K562 (cell line): ENCODE measurements around the gene RABL6. TPM values are rescaled to one million over a fixed set of nuclear protein-coding genes. Genes with fewer than 3 reads are reported as not detected.

Source experiments
- DNMT1 ChIP-seq: fragments of 450-650 bp; IDR thresholded peaks from 2 replicates; pipeline ENCODE4 v1.6.1; 2016; ENCODE audit warnings: antibody characterized with exemption, mild to moderate bottlenecking
- ELF2 ChIP-seq: fragments of 250-450 bp; sonication (Bioruptor Pico); IDR thresholded peaks from 2 replicates; pipeline ENCODE4 v1.5.0; 2021; ENCODE audit warnings: mild to moderate bottlenecking
- FOXJ2 ChIP-seq: fragments of 200-800 bp; sonication (Bioruptor generic); IDR thresholded peaks from 2 replicates; pipeline ENCODE4 v1.6.1; 2016; ENCODE audit warnings: missing genetic modification characterization, missing compliant biosample characterization
- HIVEP1 ChIP-seq: fragments of 250-450 bp; sonication (Bioruptor Pico); IDR thresholded peaks from 2 replicates; pipeline ENCODE4 v1.4.0; 2020; ENCODE audit warnings: mild to moderate bottlenecking
- MCM7 ChIP-seq, 2 experiments: fragments of 450-650 bp; IDR thresholded peaks; 2 replicates each; pipeline ENCODE4 v1.6.1; 2016 to 2018
- NCOA2 ChIP-seq, 2 experiments: fragments of 450-650 bp; IDR thresholded peaks; 2 replicates each; pipeline ENCODE4 v1.6.1; 2018; ENCODE audit warnings: mild to moderate bottlenecking in 2 of 2, moderate library complexity in 1 of 2; ENCODE audit not compliant: partially characterized antibody in 2 of 2
- NR2C2 ChIP-seq, 2 experiments: fragments of 200-800 bp in 1 of 2; sonication (Bioruptor generic) in 1 of 2; sonication (generic) in 1 of 2; formaldehyde crosslinking in 1 of 2; IDR thresholded peaks; 2 replicates each; pipeline versions ENCODE4 v1.6.1 to v1.8.0; 2016 to 2022; ENCODE audit warnings: mild to moderate bottlenecking in 1 of 2, missing compliant biosample characterization in 1 of 2, missing genetic modification characterization in 1 of 2, missing genetic modification reagents in 1 of 2
- POLR2A ChIP-seq: fragments of 450-650 bp; conservative IDR thresholded peaks from 2 replicates; pipeline ENCODE4 v1.6.1; 2016
- PYGO2 ChIP-seq: fragments of 450-650 bp; IDR thresholded peaks from 2 replicates; pipeline ENCODE4 v1.6.1; 2016; ENCODE audit warnings: mild to moderate bottlenecking, missing genetic modification characterization, moderate library complexity, missing compliant biosample characterization
- SETDB1 ChIP-seq: IDR thresholded peaks from one replicate; pipeline ENCODE4 v1.6.1; 2012; ENCODE audit warnings: low read length, control low read depth, inconsistent platforms
- SMAD2 ChIP-seq: fragments of 150-350 bp; IDR thresholded peaks from 2 replicates; pipeline ENCODE4 v1.6.1; 2014; ENCODE audit warnings: low read depth, mild to moderate bottlenecking, low read length
- SRSF1 ChIP-seq: fragments of 200-400 bp; formaldehyde crosslinking; IDR thresholded peaks from 2 replicates; pipeline ENCODE4 v1.6.1; 2017; ENCODE audit warnings: mild to moderate bottlenecking, low read depth, low read length, moderate library complexity
- ZBTB43 ChIP-seq: sonication (generic); formaldehyde crosslinking; IDR thresholded peaks from 2 replicates; pipeline ENCODE4 v1.8.0; 2023; ENCODE audit warnings: mild to moderate bottlenecking, missing genetic modification reagents
- ZKSCAN8 ChIP-seq: fragments of 200-800 bp; sonication (Bioruptor generic); IDR thresholded peaks from 2 replicates; pipeline ENCODE4 v1.6.1; 2016; ENCODE audit warnings: missing genetic modification characterization, missing compliant biosample characterization
- ZNF175 ChIP-seq: fragments of 200-800 bp; sonication (Bioruptor generic); IDR thresholded peaks from 2 replicates; pipeline ENCODE4 v1.6.1; 2016; ENCODE audit warnings: low read depth, mild to moderate bottlenecking, missing genetic modification characterization, missing compliant biosample characterization
- ZNF347 ChIP-seq: fragments of 450-650 bp; formaldehyde crosslinking; IDR thresholded peaks from 2 replicates; pipeline ENCODE4 v1.4.0; 2020; ENCODE audit warnings: low read depth, mild to moderate bottlenecking, moderate library complexity
- polyA plus RNA-seq, 8 experiments: library from polyadenylated mRNA; depleted of rRNA in 4 of 8; stranded (reverse) in 5 of 8; unstranded in 3 of 8; fragments of >200 nt; fragmentation: Nextera tagmentation in 2 of 8; fragmentation: Illumina TruSeq in 1 of 8; extraction: Ambion mirVana in 2 of 8; extraction: Trizol in 1 of 8; gene quantifications; 2 replicates each; pipeline versions ENCODE4 v1.2.1 to v1.2.3, GENCODE V29; 2011 to 2014; ENCODE audit warnings: inconsistent platforms in 1 of 8, missing spikeins in 1 of 8
- total RNA-seq, 7 experiments: library from RNA; depleted of rRNA in 6 of 7; stranded (reverse); fragments of >200 nt in 6 of 7; fragmentation: Illumina TruSeq in 2 of 7; extraction: Trizol in 2 of 7; gene quantifications; 2 replicates each; pipeline versions ENCODE4 v1.2.1 to v1.2.3, GENCODE V29; 2011 to 2021; ENCODE audit warnings: low replicate concordance in 1 of 7
- TF ChIP-seq, protein P1 (sequence below): fragments of 450-650 bp; IDR thresholded peaks from one replicate; pipeline ENCODE4 v1.6.1; 2018; ENCODE audit warnings: mild to moderate bottlenecking, moderate library complexity; ENCODE audit not compliant: partially characterized antibody
- TF ChIP-seq, protein P2 (sequence below): IDR thresholded peaks from 2 replicates; pipeline ENCODE4 v1.6.1; 2014; ENCODE audit warnings: antibody characterized with exemption

The RABL6 gene
- total and polyA plus RNA-seq, 9 of the 15 experiments (the other 6 are each of a cell fraction or from before 2014, with no cell fraction given): 5.6 to 181 (median 84.5) TPM

DNA sequence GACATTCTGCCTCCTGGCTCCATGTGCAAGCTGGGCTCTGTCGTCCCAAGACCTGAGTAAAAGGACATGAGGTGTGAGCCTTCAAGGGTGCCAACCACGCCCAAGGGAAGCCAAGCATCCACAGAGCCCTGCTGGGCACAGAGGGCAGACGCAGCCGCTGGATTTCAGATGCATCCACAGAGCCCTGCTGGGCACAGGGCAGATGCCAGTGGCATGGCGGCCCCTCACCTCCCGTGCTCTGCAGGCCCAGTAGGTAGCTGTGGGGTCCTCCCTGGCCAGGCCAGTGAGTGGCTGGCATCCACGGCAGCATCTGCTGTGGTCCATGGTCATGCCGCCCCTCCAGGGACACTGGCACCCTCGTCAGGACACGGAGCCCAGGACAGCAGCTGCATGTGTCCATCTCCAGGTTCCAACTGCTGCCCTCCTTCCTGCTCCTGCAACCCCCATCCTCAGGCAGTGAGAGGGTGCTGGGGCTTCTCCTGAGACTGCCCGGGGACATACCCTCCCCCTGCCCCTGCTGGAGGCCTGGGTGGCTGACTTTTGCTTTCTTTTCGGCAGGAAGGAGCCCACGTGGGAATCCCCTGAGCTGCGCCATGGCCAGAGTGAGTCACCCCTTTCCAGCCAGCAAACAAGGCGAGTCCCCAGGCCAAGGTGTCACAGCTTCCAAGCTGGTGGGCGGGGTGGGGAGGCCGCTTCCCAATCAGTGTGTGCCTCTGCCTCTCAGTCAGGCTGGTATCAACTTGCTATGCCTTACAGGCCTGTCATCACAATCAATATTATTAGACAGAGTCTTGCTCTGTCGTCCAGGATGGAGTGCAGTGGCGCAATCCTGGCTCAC, 74.6 kb downstream of the RABL6 start (continued):
- TF ChIP-seq SRSF1 (no peak), ELF2 (CRISPR knock-in tag) (no peak), MCM7 (IDR thresholded peaks at IDR 0.05) (no peak), FOXJ2 (tag) (no peak), SMAD2 (no peak), HIVEP1 (no peak; the same call in 1 of the 2 replicates), ZNF175 (no peak), ZNF347 (CRISPR knock-in tag) (no peak), PYGO2 (tag) (no peak), ZKSCAN8 (no peak), NR2C2 (CRISPR knock-in tag; IDR thresholded peaks at IDR 0.05) (no peak), NR2C2 (tag; IDR thresholded peaks at IDR 0.05) (no peak), SETDB1 (no peak), ZBTB43 (CRISPR knock-in tag) (no peak), DNMT1 (no peak), NCOA2 (IDR thresholded peaks at IDR 0.05; ENCODE audit: partially characterized antibody in 2 of 2) (no peak), POLR2A (no peak; the same call in 1 of the 2 replicates)
- TF ChIP-seq, protein P1, sequence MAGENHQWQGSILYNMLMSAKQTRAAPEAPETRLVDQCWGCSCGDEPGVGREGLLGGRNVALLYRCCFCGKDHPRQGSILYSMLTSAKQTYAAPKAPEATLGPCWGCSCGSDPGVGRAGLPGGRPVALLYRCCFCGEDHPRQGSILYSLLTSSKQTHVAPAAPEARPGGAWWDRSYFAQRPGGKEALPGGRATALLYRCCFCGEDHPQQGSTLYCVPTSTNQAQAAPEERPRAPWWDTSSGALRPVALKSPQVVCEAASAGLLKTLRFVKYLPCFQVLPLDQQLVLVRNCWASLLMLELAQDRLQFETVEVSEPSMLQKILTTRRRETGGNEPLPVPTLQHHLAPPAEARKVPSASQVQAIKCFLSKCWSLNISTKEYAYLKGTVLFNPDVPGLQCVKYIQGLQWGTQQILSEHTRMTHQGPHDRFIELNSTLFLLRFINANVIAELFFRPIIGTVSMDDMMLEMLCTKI: no peak
- TF ChIP-seq, protein P2, sequence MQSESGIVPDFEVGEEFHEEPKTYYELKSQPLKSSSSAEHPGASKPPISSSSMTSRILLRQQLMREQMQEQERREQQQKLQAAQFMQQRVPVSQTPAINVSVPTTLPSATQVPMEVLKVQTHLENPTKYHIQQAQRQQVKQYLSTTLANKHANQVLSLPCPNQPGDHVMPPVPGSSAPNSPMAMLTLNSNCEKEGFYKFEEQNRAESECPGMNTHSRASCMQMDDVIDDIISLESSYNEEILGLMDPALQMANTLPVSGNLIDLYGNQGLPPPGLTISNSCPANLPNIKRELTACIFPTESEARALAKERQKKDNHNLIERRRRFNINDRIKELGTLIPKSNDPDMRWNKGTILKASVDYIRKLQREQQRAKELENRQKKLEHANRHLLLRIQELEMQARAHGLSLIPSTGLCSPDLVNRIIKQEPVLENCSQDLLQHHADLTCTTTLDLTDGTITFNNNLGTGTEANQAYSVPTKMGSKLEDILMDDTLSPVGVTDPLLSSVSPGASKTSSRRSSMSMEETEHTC: no peak
